H9 (cell line): ENCODE measurements around the gene ABCD4. TPM values are rescaled to one million over a fixed set of nuclear protein-coding genes. Genes with fewer than 3 reads are reported as not detected.

Source experiments
- DNase-seq: peaks from one replicate; pipeline ENCODE4 v3.0.0-alpha.2; 2017
- H2AFZ ChIP-seq: one replicate; pipeline ENCODE4 v1.6.1; 2013; ENCODE audit warnings: mild to moderate bottlenecking, low read length, control low read depth, moderate library complexity
- H2AK5ac ChIP-seq: 2 replicates; pipeline ENCODE4 v1.6.1; 2013; ENCODE audit warnings: low read length, control low read depth, mixed read lengths; ENCODE audit not compliant: insufficient read length
- H2BK120ac ChIP-seq: one replicate; pipeline ENCODE4 v1.6.1; 2013; ENCODE audit warnings: low read depth, mild to moderate bottlenecking, low read length, control low read depth, inconsistent platforms; ENCODE audit not compliant: poor library complexity, severe bottlenecking
- H2BK12ac ChIP-seq: 2 replicates; pipeline ENCODE4 v1.6.1; 2013; ENCODE audit warnings: low read length, control low read depth, mixed read lengths, low read depth; ENCODE audit not compliant: insufficient read length
- H2BK15ac ChIP-seq: 2 replicates; pipeline ENCODE4 v1.6.1; 2013; ENCODE audit warnings: low read depth, low read length, control low read depth
- H2BK20ac ChIP-seq: one replicate; pipeline ENCODE4 v1.6.1; 2013; ENCODE audit warnings: low read depth, mild to moderate bottlenecking, low read length, control low read depth, inconsistent platforms; ENCODE audit not compliant: poor library complexity, severe bottlenecking
- H2BK5ac ChIP-seq: 2 replicates; pipeline ENCODE4 v1.6.1; 2013; ENCODE audit warnings: low read length, control low read depth, mixed read lengths; ENCODE audit not compliant: insufficient read length
- H3K14ac ChIP-seq: 2 replicates; pipeline ENCODE4 v1.6.1; 2013; ENCODE audit warnings: low read length, control low read depth; ENCODE audit not compliant: insufficient read depth
- H3K18ac ChIP-seq: 2 replicates; pipeline ENCODE4 v1.6.1; 2013; ENCODE audit warnings: low read depth, mild to moderate bottlenecking, mixed read lengths, low read length, control low read depth; ENCODE audit not compliant: insufficient read length
- H3K23ac ChIP-seq: 2 replicates; pipeline ENCODE4 v1.6.1; 2013; ENCODE audit warnings: low read length, control low read depth, mixed read lengths, low read depth; ENCODE audit not compliant: insufficient read length
- H3K23me2 ChIP-seq: 2 replicates; pipeline ENCODE4 v1.6.1; 2013; ENCODE audit warnings: low read depth, mild to moderate bottlenecking, mixed read lengths, low read length, control low read depth; ENCODE audit not compliant: insufficient read length, poor library complexity, severe bottlenecking
- H3K27ac ChIP-seq: 2 replicates; pipeline ENCODE4 v1.5.1; 2013; ENCODE audit warnings: low read length, control low read depth, mixed read lengths, low read depth; ENCODE audit not compliant: insufficient read length
- H3K27me3 ChIP-seq: 2 replicates; pipeline ENCODE4 v1.6.1; 2013; ENCODE audit warnings: low read length, control low read depth, inconsistent platforms; ENCODE audit not compliant: insufficient read depth
- H3K4ac ChIP-seq: 2 replicates; pipeline ENCODE4 v1.6.1; 2013; ENCODE audit warnings: low read depth, mild to moderate bottlenecking, control low read depth, inconsistent platforms, low read length, moderate library complexity
- H3K4me1 ChIP-seq: 2 replicates; pipeline ENCODE4 v1.6.1; 2013; ENCODE audit warnings: low read length, control low read depth, inconsistent platforms; ENCODE audit not compliant: insufficient read depth
- H3K4me2 ChIP-seq: 2 replicates; pipeline ENCODE4 v1.6.1; 2013; ENCODE audit warnings: low read length, control low read depth, mixed read lengths; ENCODE audit not compliant: insufficient read length, insufficient read depth
- H3K56ac ChIP-seq: 2 replicates; pipeline ENCODE4 v1.6.1; 2013; ENCODE audit warnings: low read depth, mild to moderate bottlenecking, mixed read lengths, low read length, control low read depth; ENCODE audit not compliant: insufficient read length
- H3K79me1 ChIP-seq: 2 replicates; pipeline ENCODE4 v1.6.1; 2013; ENCODE audit warnings: low read depth, mild to moderate bottlenecking, moderate library complexity, low read length, control low read depth, inconsistent platforms; ENCODE audit not compliant: insufficient read depth, poor library complexity, severe bottlenecking
- H3K79me2 ChIP-seq: 2 replicates; pipeline ENCODE4 v1.6.1; 2013; ENCODE audit warnings: low read length, control low read depth, inconsistent platforms; ENCODE audit not compliant: insufficient read depth
- H3K9ac ChIP-seq: 2 replicates; pipeline ENCODE4 v1.6.1; 2013; ENCODE audit warnings: low read length, control low read depth, mixed read lengths; ENCODE audit not compliant: insufficient read length; ENCODE audit errors: extremely low read depth
- H3K9me3 ChIP-seq: one replicate; pipeline ENCODE4 v1.6.1; 2013; ENCODE audit warnings: low read depth, low read length, inconsistent platforms; ENCODE audit not compliant: control insufficient read depth
- H3T11ph ChIP-seq: one replicate; pipeline ENCODE4 v1.6.1; 2013; ENCODE audit warnings: mild to moderate bottlenecking, low read length, control low read depth, inconsistent platforms
- H4K20me1 ChIP-seq: one replicate; pipeline ENCODE4 v1.6.1; 2013; ENCODE audit not compliant: control insufficient read depth, insufficient read length, insufficient read depth
- H4K5ac ChIP-seq: 2 replicates; pipeline ENCODE4 v1.6.1; 2013; ENCODE audit warnings: low read depth, mild to moderate bottlenecking, mixed read lengths, low read length, control low read depth; ENCODE audit not compliant: insufficient read length
- H4K8ac ChIP-seq: replicated peaks from 2 replicates; pipeline ENCODE4 v1.6.1; 2013; ENCODE audit warnings: low read length, control low read depth, mixed read lengths, low read depth; ENCODE audit not compliant: insufficient read length
- H4K91ac ChIP-seq: 2 replicates; pipeline ENCODE4 v1.6.1; 2013; ENCODE audit warnings: low read depth, mild to moderate bottlenecking, moderate library complexity, mixed read lengths, low read length, control low read depth; ENCODE audit not compliant: insufficient read length
- H3K27ac Mint-ChIP-seq, 3 experiments: 2 replicates in 2 of 3; 3 replicates in 1 of 3; pipeline ENCODE4 v1.8.0; 2020 to 2021; ENCODE audit warnings: mixed read lengths in 3 of 3, mild to moderate bottlenecking in 1 of 3, moderate library complexity in 1 of 3
- H3K27me3 Mint-ChIP-seq: 2 replicates; pipeline ENCODE4 v1.8.0; 2021; ENCODE audit warnings: low read depth, mild to moderate bottlenecking, moderate library complexity, mixed read lengths
- H3K36me3 Mint-ChIP-seq, 3 experiments: 2 replicates in 2 of 3; 3 replicates in 1 of 3; pipeline ENCODE4 v1.8.0; 2020 to 2021; ENCODE audit warnings: low read depth in 3 of 3, mixed read lengths in 3 of 3; ENCODE audit not compliant: insufficient read depth in 1 of 3
- H3K4me1 Mint-ChIP-seq, 2 experiments: 2 replicates each; pipeline ENCODE4 v1.8.0; 2020; ENCODE audit warnings: mixed read lengths in 2 of 2
- H3K4me3 Mint-ChIP-seq, 2 experiments: 2 replicates in 1 of 2; 3 replicates in 1 of 2; pipeline ENCODE4 v1.8.0; 2020 to 2021; ENCODE audit warnings: mild to moderate bottlenecking in 2 of 2, mixed read lengths in 2 of 2, moderate library complexity in 1 of 2
- H3K9me3 Mint-ChIP-seq, 2 experiments: 2 replicates in 1 of 2; 3 replicates in 1 of 2; pipeline ENCODE4 v1.8.0; 2020; ENCODE audit warnings: mild to moderate bottlenecking in 2 of 2, mixed read lengths in 2 of 2, moderate library complexity in 1 of 2
- CTCF ChIP-seq: fragments of 200-600 bp; sonication (generic); conservative IDR thresholded peaks from 3 replicates; pipeline ENCODE4 v1.8.0; 2021; ENCODE audit warnings: antibody characterized with exemption, mild to moderate bottlenecking
- WGBS: extraction: QIAGEN DNeasy Blood & Tissue Kit; methylation state at CpG from one replicate; pipeline ENCODE4 v1.1.7; 2013; ENCODE audit warnings: missing lambda C conversion rate, low lambda C conversion rate, mixed read lengths; ENCODE audit not compliant: insufficient read length; ENCODE audit errors: extremely low coverage; 5-methylcytosine and 5-hydroxymethylcytosine counted together
- total RNA-seq: library from RNA; stranded (reverse); gene quantifications from 2 replicates; pipeline ENCODE4 v1.2.1, GENCODE V29; 2021

The ABCD4 gene
- total RNA-seq, 1 experiment from 2014 or later: 80.9 TPM

- no peak for TF ChIP-seq CTCF
- H3K23me2 ChIP-seq: peaks cover 3% of the 10 kb centered on the region
- no CpG with 5 or more reads among the region's 9 CpGs for WGBS
These were observed 39.6 kb downstream of the ABCD4 start for GRCh38 chr14:74263181-74263580.

More at GRCh38 chr14:74263181-74263580, 39.6 kb downstream of the ABCD4 start:
- H3K18ac ChIP-seq: no peak overlapping the region
- no peak overlapping the region for H2BK5ac ChIP-seq
- no peak overlapping the region for H3K4me2 ChIP-seq
- no peak overlapping the region for H3K56ac ChIP-seq
- no peak overlapping the region for H3K4me3 Mint-ChIP-seq
- H3K14ac ChIP-seq: no peak overlapping the region
- H3K27ac Mint-ChIP-seq: no peak overlapping the region
- no peaks in the 10 kb centered on the region for H3K36me3 Mint-ChIP-seq
- H3K9me3 ChIP-seq: no peaks in the 10 kb centered on the region
- H2BK120ac ChIP-seq: no peak overlapping the region
- H2BK15ac ChIP-seq: no peak overlapping the region
- H2BK12ac ChIP-seq: no peak overlapping the region
- H4K8ac ChIP-seq: no peak overlapping the region
- H3K4me1 ChIP-seq: no peaks in the 10 kb centered on the region
- no peak overlapping the region for H2AFZ ChIP-seq
- no peak overlapping the region for H2AK5ac ChIP-seq
- no peaks in the 10 kb centered on the region for H3K79me1 ChIP-seq
- H4K91ac ChIP-seq: no peak overlapping the region
- H3K23ac ChIP-seq: no peak overlapping the region
- H4K5ac ChIP-seq: no peak overlapping the region
- H3K27me3 ChIP-seq: peaks cover 11% of the 10 kb centered on the region; the same call in 1 of the 2 replicates
- no peaks in the 10 kb centered on the region for H4K20me1 ChIP-seq
- no peak overlapping the region for H3K9ac ChIP-seq
- no peak overlapping the region for H3K4ac ChIP-seq
- no peaks in the 10 kb centered on the region for H3K9me3 Mint-ChIP-seq
- no peak overlapping the region for H3K27ac ChIP-seq
- no peak overlapping the region for H2BK20ac ChIP-seq
- peaks cover 33% of the 10 kb centered on the region for H3K27me3 Mint-ChIP-seq
- no peak overlapping the region for H3T11ph ChIP-seq
- no peak for DNase-seq
- H3K4me1 Mint-ChIP-seq: peaks cover 14 to 15% of the 10 kb centered on the region in 2 experiments
- no peaks in the 10 kb centered on the region for H3K79me2 ChIP-seq
